ENCODE data around the gene CLCNKB. TPM values are rescaled to one million over a fixed set of nuclear protein-coding genes. Genes with fewer than 3 reads are reported as not detected.

CLCNKB gene
- total RNA-seq, 4 donors from 2014 or later: not detected

- intact Hi-C loops (cut with DNase I; ENCODE audit: low total_unique reads) (no loop called here), in situ Hi-C loops (cut with MboI; ENCODE audit: low sequenced_read_pairs in 4 of 4) (loop anchor here in 1 of 4 donors (25.0 kb wide), 1 partner anchor 255 kb away; the partner anchor contains the start of gene UQCRHL)
- TF ChIP-seq POLR2A (IDR thresholded peaks at IDR 0.05): no peak
- TF ChIP-seq CTCF (IDR thresholded peaks at IDR 0.05 in 4 of 5, conservative IDR thresholded peaks at IDR 0.05 in 1 of 5): no peak
- Histone ChIP-seq H3K27me3 (peaks cover 0 to 5% (median 0%) of the 10 kb centered on the region in 3 donors), H3K36me3 (no peaks in the 10 kb centered on the region), H3K27ac (no peak overlapping the region), H3K4me3 (no peak overlapping the region), H3K4me1 (peaks cover 12 to 14% of the 10 kb centered on the region in 2 donors), H3K9me3 (no peaks in the 10 kb centered on the region)
- ATAC-seq (no peak), DNase-seq (no peak)
Observed at GRCh38 chr1:16067127-16067768, 23.7 kb downstream of the CLCNKB start.

- in situ Hi-C loops (cut with MboI; ENCODE audit: low sequenced_read_pairs in 4 of 4): loop anchor here in 1 of 4 donors (25.0 kb wide), 1 partner anchor 256 kb away; the partner anchor contains the start of gene UQCRHL
Observed at GRCh38 chr1:16067933-16068332, 24.4 kb downstream of the CLCNKB start.

GRCh38 chr1:16068356-16069270 is 25.0 kb downstream of the CLCNKB start:
- intact Hi-C loops (cut with DNase I; ENCODE audit: low total_unique reads): no loop called here
- no peaks in the 10 kb centered on the region for H3K9me3 ChIP-seq
- peaks cover 12 to 14% of the 10 kb centered on the region in 2 donors for H3K4me1 ChIP-seq
- DNase-seq (peak; percentile 25 to 51), ATAC-seq (peak; percentile 50 to 64)
- in situ Hi-C loops (cut with MboI; ENCODE audit: low sequenced_read_pairs in 4 of 4): loop anchor here in 1 of 4 donors (25.0 kb wide), 1 partner anchor 256 kb away; the partner anchor contains the start of gene UQCRHL
- no peak overlapping the region for H3K27ac ChIP-seq
- no peaks in the 10 kb centered on the region for H3K36me3 ChIP-seq
- no peak overlapping the region for H3K4me3 ChIP-seq
- H3K27me3 ChIP-seq: peaks cover 7 to 14% (median 10%) of the 10 kb centered on the region in 3 donors
- TF ChIP-seq POLR2A (IDR thresholded peaks at IDR 0.05): no peak
- no peak for TF ChIP-seq CTCF (IDR thresholded peaks at IDR 0.05 in 4 of 5, conservative IDR thresholded peaks at IDR 0.05 in 1 of 5)

More at GRCh38 chr1:16067933-16068332, 24.4 kb downstream of the CLCNKB start:
- Histone ChIP-seq H3K27ac (no peak overlapping the region), H3K4me3 (no peak overlapping the region), H3K9me3 (no peaks in the 10 kb centered on the region), H3K27me3 (peaks cover 6 to 12% (median 6%) of the 10 kb centered on the region in 3 donors), H3K4me1 (peaks cover 12 to 14% of the 10 kb centered on the region in 2 donors), H3K36me3 (no peaks in the 10 kb centered on the region)
- DNase-seq: no peak
- TF ChIP-seq CTCF (IDR thresholded peaks at IDR 0.05 in 4 of 5, conservative IDR thresholded peaks at IDR 0.05 in 1 of 5) (no peak), POLR2A (IDR thresholded peaks at IDR 0.05) (no peak)
- ATAC-seq: no peak
- intact Hi-C loops (cut with DNase I; ENCODE audit: low total_unique reads): no loop called here

- no peaks in the 10 kb centered on the region for H3K36me3 ChIP-seq
- H3K27me3 ChIP-seq: peaks cover 7 to 14% (median 10%) of the 10 kb centered on the region in 3 donors
- intact Hi-C loops (cut with DNase I; ENCODE audit: low total_unique reads) (no loop called here), in situ Hi-C loops (cut with MboI; ENCODE audit: low sequenced_read_pairs in 4 of 4) (loop anchor here in 1 of 4 donors (10.0 to 25.0 kb wide), 2 partner anchors 114 to 258 kb away; partner anchors contain the start of gene UQCRHL)
- TF ChIP-seq POLR2A (IDR thresholded peaks at IDR 0.05) (no peak), CTCF (IDR thresholded peaks at IDR 0.05 in 4 of 5, conservative IDR thresholded peaks at IDR 0.05 in 1 of 5) (no peak)
- H3K4me1 ChIP-seq: peaks cover 12 to 17% of the 10 kb centered on the region in 2 donors
- H3K27ac ChIP-seq: no peak overlapping the region
- H3K9me3 ChIP-seq: no peaks in the 10 kb centered on the region
- ATAC-seq: no peak
- H3K4me3 ChIP-seq: no peak overlapping the region
- no peak for DNase-seq
Observed at GRCh38 chr1:16070640-16071355, 27.2 kb downstream of the CLCNKB start.

Measured in gastrocnemius medialis (tissue), 4 donors.